Cardiac fibroblast (primary cell): ENCODE results near the gene DMTF1.
"Not testable (repeated sequence)": the region's sequence is repeated elsewhere in the genome, so short reads cannot be mapped to it uniquely, and the experiment has no call there.

Source experiments
- DNase-seq, 2 donors: peaks; one replicate each; pipeline versions ENCODE4 v3.0.0 to v3.0.0-alpha.2; 2010; ENCODE audit warnings: low read depth in 2 of 2
- H3K4me3 ChIP-seq, 2 donors: replicated peaks in 1 of 2; 1 replicate in 1 of 2; 2 replicates in 1 of 2; pipeline ENCODE4 v1.5.1; 2011; ENCODE audit warnings: low read depth in 2 of 2, low read length in 2 of 2, mild to moderate bottlenecking in 2 of 2, moderate library complexity in 1 of 2
- CTCF ChIP-seq: IDR thresholded peaks from one replicate; pipeline ENCODE4 v1.5.1; 2011; ENCODE audit warnings: low read depth, mild to moderate bottlenecking, low read length, inconsistent platforms

Gene DMTF1

GRCh38 chr7:87192784-87193487, 40.7 kb downstream of the DMTF1 start:
- DNase-seq = no peak
- TF ChIP-seq CTCF = no peak
- no peak overlapping the region for H3K4me3 ChIP-seq

GRCh38 chr7:87193912-87194311, 41.7 kb downstream of the DMTF1 start:
- H3K4me3 ChIP-seq = no peak overlapping the region
- TF ChIP-seq CTCF = no peak
- DNase-seq = no peak

GRCh38 chr7:87199241-87199640, 47.0 kb downstream of the DMTF1 start:
- no peak for DNase-seq
- H3K4me3 ChIP-seq = no peak overlapping the region
- TF ChIP-seq CTCF = no peak

GRCh38 chr7:87199700-87200450, 47.6 kb downstream of the DMTF1 start:
- no peak for DNase-seq
- TF ChIP-seq CTCF = no peak
- no peak overlapping the region for H3K4me3 ChIP-seq

- H3K4me3 ChIP-seq = no peak overlapping the region
- DNase-seq = no peak
- no peak for TF ChIP-seq CTCF
Measured at GRCh38 chr7:87202208-87202607, 50.0 kb downstream of the DMTF1 start.

- H3K4me3 ChIP-seq = no peak overlapping the region
- DNase-seq = no peak
- no peak for TF ChIP-seq CTCF
Measured at GRCh38 chr7:87202705-87203104, 50.5 kb downstream of the DMTF1 start.

- DNase-seq, H3K4me3 ChIP-seq: not testable (repeated sequence)
Measured at GRCh38 chr7:87203929-87204328, 51.7 kb downstream of the DMTF1 start.
